HG03039 (cell line): ENCODE results near the gene ABCG2.
"Not testable (repeated sequence)": the region's sequence is repeated elsewhere in the genome, so short reads cannot be mapped to it uniquely, and the experiment has no call there.

Source experiments
- ATAC-seq: cut with Tn5 transposase; IDR thresholded peaks from one replicate; pipeline ENCODE4 v1.9.1; 2021; ENCODE audit warnings: mild to moderate bottlenecking, moderate library complexity; ENCODE audit not compliant: unreplicated experiment

The ABCG2 gene

DNA sequence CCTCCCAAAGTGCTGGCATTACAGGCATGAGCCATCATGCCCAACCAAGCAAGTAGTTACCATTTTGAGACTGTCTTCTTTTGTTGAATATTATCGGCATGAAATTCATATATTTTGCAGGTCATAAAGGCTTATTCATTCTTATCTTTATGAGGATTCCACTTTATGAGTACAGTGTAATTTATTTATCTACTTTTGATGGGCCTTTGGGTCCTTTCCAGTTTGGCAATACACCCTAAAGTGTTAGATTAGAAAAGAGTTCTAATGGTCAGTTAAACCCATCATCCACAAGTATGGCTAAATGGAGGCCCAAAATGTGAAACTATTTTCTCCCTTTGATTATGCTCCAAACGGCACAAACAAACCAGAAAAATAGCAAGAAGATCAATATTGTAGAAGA lies 10.9 kb upstream of the ABCG2 start:
- no peak for ATAC-seq

DNA sequence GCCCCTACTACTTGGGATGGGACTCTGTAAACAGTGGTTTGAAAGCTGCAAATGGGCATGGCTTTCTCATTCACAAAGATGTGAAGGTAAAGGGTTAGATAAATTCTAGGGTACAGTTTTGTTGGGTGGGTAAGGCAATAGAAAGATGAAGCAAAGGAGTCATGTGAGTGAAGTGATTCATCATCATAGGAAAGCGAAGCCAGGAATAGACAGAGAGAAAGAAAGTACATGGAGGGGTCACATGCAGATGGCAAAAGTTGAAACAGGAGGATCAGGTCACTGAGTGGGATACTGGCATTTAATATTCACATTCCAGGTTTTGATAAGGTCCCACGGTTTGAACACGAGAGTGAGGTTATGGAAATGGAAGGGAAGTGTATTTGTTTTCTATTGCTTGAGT lies 8.2 kb upstream of the ABCG2 start:
- ATAC-seq = no peak

DNA sequence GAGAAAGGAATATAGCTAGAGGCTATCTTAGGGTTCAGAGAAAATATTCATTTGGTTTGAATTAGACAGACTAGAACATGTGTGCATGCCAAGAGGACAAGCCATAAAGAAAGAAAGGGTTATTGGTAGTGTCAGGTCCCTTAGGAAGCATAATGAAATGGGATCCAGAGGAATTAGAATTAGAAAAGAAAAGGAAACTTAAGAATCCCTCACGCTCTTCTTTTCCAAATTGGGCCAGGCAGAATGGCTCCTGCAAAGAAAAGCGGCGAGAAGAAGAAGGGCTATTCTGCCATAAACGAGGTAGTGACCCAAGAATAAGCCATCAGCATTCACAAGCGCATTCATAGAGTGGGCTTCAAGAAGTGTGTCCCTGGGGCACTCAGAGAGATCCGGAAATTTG lies 4.9 kb upstream of the ABCG2 start:
- ATAC-seq = no peak

- ATAC-seq = no peak
Measured at GRCh38 chr4:88162626-88163025, 4.2 kb upstream of the ABCG2 start.

DNA sequence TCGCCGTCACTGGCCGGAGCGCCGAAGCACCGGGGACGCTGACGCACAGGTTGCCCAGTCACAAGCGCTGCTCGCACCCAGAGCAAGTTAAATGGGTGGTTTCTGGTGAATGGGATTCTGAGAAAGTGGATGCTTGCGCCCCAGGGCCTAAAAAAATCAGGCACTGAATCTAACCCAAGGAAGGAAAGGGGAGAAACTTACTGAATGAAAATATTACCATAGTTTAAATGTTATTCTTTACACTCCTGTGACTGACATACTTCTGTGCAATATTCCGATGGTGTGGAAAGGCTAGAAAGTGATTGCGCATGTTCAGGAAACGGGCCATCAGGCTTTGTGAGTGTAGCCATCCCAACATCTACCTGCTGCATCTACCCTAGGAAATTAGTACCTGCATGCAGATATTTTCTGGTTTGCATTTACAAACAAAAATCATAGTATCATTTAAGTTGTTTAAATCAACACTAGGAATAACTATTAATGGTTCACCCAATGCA lies 838 bp upstream of the ABCG2 start:
- ATAC-seq = peak; percentile 48

DNA sequence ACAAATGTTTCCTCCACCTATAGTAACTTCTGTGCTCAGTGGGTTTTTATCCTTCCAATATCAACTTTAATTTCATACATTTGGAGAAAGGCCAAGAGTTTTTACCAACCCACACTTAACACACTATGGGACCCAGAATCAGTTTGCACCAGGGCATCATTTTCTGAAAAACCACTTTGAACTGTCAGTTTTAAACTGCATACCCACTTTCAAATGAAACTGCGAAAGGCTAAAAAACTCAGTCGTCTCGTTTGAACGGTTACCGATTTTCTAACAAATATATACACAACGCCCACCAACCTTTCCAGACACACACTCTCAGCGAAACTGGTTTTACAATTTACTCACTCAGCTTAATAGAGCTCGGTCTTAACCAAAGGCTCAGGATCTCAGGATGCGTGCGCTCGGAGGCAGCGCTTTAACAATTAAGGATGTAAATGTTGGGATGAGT lies 376 bp downstream of the ABCG2 start:
- peak; percentile 44 for ATAC-seq

- not testable (repeated sequence) for ATAC-seq
Measured at GRCh38 chr4:88152331-88152730, 6.1 kb downstream of the ABCG2 start.

DNA sequence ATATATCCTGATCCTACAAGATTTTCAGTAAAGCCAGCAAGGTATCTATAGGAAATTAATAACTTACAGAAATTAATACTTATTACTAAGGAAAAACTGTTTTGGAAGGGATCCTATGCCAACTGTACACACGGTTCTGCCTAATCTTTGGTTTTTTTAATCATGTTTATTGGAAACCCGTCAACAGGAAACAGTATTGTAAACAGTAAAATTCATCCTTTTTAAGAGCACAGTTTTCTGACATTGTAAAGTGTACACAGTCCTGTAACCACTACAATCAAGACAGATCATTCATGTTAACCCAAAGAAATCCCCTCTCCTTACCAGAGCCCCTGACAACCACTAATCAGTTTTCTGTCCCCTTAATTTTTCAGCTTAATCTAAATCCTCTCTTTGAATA lies 9.9 kb downstream of the ABCG2 start:
- no peak for ATAC-seq

GRCh38 chr4:88147799-88148217 lies 10.6 kb downstream of the ABCG2 start:
- no peak for ATAC-seq

DNA sequence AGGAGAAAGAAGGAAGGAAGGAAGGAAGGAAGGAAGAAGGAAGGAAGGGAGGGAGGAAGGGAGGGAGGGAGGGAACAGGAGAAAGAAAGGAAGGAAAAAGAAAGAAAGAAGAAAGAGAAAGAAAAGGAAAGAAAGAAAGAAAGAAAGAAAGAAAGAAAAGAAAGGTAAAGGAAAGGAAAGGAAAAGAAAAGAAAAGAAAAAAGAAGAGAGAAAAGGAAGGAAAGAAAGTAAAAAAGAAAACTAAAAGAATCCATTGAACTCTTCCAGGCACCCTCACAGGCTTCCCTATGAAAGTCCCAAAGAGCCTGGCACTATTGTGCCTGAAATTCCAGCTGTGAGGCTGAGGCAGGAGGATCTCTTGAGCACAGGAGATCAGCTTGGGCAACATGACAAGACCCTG lies 11.5 kb downstream of the ABCG2 start:
- ATAC-seq = no peak

GRCh38 chr4:88144866-88145300 lies 13.6 kb downstream of the ABCG2 start:
- ATAC-seq = no peak

- ATAC-seq = no peak
Measured at GRCh38 chr4:88144048-88144447, 14.4 kb downstream of the ABCG2 start.

- no peak for ATAC-seq
Measured at GRCh38 chr4:88143504-88143903, 14.9 kb downstream of the ABCG2 start.

DNA sequence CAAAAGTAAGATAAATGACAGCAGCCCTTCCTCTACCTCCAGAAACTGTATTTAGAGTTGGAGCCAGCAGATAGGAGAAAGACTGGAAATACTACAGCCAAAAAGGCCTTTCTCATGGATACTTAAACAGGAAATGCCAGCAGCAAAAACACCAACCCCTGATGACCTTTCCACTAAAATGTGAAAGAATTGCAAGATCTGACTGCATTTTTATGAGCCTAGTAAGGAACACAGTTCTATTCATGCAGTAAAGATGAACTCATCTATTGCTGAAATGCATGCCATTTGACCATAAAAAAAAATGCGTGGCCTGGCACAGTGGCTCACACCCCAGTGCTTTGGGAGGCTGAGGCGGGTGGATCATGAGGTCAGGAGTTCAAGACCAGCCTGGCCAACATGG lies 19.9 kb downstream of the ABCG2 start:
- no peak for ATAC-seq

GRCh38 chr4:88137112-88137511 lies 21.3 kb downstream of the ABCG2 start:
- no peak for ATAC-seq

GRCh38 chr4:88136249-88136648 lies 22.2 kb downstream of the ABCG2 start:
- no peak for ATAC-seq

DNA sequence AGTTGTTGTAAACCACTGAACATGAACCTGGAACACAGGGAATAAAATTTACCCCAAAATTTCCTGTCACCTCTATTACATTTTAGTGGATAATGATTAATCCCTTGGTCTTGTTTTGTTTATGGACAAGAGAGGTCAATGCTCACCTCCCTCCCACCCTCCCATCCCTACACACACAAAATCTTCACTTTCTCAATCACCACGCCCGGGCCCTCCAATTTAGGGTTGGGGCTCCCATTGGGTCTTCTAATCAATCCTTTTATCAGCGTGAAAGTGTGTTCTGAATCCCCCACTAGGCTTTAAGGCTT lies 23.1 kb downstream of the ABCG2 start:
- no peak for ATAC-seq

GRCh38 chr4:88134536-88135355 lies 23.7 kb downstream of the ABCG2 start:
- no peak for ATAC-seq

DNA sequence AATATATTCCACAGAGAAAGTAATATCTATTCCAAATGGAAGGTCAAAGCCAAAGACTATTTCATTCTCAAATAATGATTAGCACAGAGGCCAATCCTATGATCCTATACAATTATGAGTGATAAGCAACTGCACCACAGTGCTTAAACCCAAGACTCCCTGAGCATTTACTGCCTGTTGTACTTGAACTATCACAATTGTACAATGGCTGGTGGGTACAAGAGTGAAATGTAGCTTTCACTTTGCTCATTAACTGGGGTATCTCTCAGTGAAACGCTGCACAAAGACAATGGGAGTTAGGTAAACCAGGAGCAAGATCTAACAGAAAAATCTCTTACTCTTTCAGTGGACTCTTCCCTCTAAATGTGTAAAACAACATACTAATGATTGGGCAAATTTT lies 24.3 kb downstream of the ABCG2 start:
- no peak for ATAC-seq

GRCh38 chr4:88130544-88131305 lies 27.7 kb downstream of the ABCG2 start:
- ATAC-seq = no peak

- ATAC-seq = no peak
Measured at GRCh38 chr4:88130003-88130402, 28.4 kb downstream of the ABCG2 start.

GRCh38 chr4:88122260-88122659 lies 36.2 kb downstream of the ABCG2 start:
- not testable (repeated sequence) for ATAC-seq
